GM12891 (cell line): ENCODE measurements around the gene BRD3.

Source experiments
- POLR2A ChIP-seq: IDR thresholded peaks from 2 replicates; pipeline ENCODE4 v1.6.1; 2011; ENCODE audit warnings: low read depth, low read length, control low read depth
- POLR2AphosphoS5 ChIP-seq: IDR thresholded peaks from 2 replicates; pipeline ENCODE4 v1.6.1; 2011; ENCODE audit warnings: low read depth, low read length, control low read depth
- POU2F2 ChIP-seq: IDR thresholded peaks from 2 replicates; pipeline ENCODE4 v1.6.1; 2011; ENCODE audit warnings: low read depth, mild to moderate bottlenecking, control low read depth, low read length, moderate library complexity

GRCh38 chr9:134032456-134033222 lies 35.2 kb downstream of the BRD3 start:
- TF ChIP-seq POLR2A, result no peak
- TF ChIP-seq POLR2AphosphoS5, result no peak
- TF ChIP-seq POU2F2, result no peak
